NCI-H2107 treated with DMSO at 0.1 percent for 48 hours (cell line): ENCODE data around the gene ZNF224.
A peak's percentile ranks its signal among the peaks of the same experiment; 100 is the strongest.
"Not testable (repeated sequence)": the region's sequence is repeated elsewhere in the genome, so short reads cannot be mapped to it uniquely, and the experiment has no call there.

ENCODE experiments used
- DNase-seq: peaks from one replicate; lab custom pipeline; 2025; ENCODE audit not compliant: unreplicated experiment; lab: John Stamatoyannopoulos, UW

Gene ZNF224

DNA sequence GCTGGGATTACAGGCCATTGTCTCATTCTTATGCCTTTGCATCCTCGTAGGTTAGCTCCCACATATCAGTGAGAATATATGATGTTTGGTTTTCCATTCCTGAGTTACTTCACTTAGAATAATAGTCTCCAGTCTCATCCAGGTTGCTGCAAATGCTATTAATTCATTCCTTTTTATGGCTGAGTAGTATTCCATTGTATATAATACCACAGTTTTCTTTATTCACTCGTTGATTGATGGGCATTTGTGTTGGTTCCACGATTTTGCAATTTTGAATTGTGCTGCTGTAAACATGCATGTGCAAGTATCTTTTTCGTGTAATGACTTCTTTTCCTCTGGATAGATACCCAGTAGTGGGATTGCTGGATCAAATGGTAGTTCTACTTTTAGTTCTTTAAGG is 27.0 kb downstream of the ZNF224 start:
- DNase-seq: not testable (repeated sequence)

- DNase-seq: no peak
These were observed 37.8 kb downstream of the ZNF224 start for GRCh38 chr19:44131955-44132354.

DNA sequence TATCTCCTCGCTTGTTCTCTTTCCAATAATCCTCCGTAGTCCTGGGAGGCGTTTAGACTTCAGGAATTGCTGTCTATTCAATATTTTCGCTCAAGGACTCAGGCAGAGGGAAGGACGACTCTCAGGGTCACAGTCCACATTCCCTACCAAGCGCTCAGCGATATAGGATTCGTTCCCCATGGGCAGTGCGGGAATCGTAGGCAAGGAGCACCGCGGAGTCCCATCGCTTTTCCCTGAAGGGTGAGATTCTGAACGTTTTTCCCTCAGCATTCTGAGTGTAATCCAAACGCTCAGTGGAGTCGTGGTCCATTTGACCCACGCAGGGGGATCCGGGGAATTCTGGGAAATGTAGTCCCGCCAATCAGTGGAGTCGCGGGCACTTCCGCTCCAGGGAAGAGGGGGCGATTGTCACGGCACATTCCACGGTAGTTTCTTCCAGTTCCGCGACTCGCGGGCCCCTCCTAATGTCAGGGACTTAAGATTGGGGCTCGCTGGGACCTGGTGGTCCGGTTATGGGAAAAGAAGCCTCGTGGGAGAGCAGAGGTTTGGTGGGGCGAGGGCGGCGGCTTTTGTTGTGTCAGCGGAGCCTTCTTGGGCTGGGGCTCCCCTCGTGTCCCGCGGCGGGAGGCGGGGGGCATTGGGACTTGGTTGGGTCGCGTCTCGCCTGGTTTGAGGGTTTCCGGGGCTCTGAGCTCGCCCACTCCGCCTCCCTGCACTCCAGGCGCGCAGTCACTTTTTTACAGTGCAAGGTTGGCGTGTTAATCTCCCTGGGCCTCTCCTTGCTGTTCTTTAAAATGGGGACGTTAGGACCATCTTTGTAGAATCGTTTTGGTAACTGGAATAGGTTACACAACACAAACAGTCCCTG is 47.3 kb downstream of the ZNF224 start, which contains the start of gene ZNF234:
TSS of gene ZNF234 (plus strand) at position 364 of the 868 bp plus-strand sequence. CDS start 3,079 bp downstream, outside the sequence.
- peak; percentile 11 for DNase-seq

GRCh38 chr19:44142059-44142433 is 47.9 kb downstream of the ZNF224 start:
- no peak for DNase-seq

GRCh38 chr19:44149776-44150175 is 55.6 kb downstream of the ZNF224 start:
- DNase-seq: no peak

DNA sequence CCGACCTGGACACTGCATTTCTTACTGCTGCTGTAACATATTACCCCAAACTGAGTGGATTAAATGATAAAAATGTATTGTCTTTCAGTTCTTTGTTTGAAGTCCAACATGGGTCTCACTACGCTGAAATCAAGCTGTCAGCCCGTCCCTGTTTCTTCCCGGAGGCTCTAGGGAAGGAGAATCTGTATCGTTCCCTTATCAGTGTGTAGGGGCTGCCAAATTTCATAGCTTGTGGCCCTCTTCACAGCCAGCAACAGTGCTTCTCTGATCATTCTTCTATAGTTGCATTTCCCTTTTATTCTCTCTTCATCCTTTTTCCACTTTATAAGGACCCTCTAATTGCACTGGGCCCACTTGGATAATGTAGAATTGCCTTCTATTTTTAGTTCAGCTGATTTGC is 57.3 kb downstream of the ZNF224 start:
- DNase-seq: no peak

- no peak for DNase-seq
These were observed 62.3 kb downstream of the ZNF224 start for GRCh38 chr19:44156475-44156874.
